ENCODE measurements around the gene EXOC7. TPM values are rescaled to one million over a fixed set of nuclear protein-coding genes. Genes with fewer than 3 reads are reported as not detected.

The EXOC7 gene
- total RNA-seq, 1 donor from 2014 or later = 145 TPM

GRCh38 chr17:76106703-76107102 is 3.1 kb upstream of the EXOC7 start:
- H3K4me1 ChIP-seq (ENCODE audit: insufficient read depth, low read length) = peaks cover 9% of the 10 kb centered on the region
- DNase-seq (ENCODE audit: low read depth) = no peak
- Mint-ChIP-seq H3K27me3 (ENCODE audit: low read depth, unreplicated experiment) (no peaks in the 10 kb centered on the region), H3K4me1 (ENCODE audit: low read depth, unreplicated experiment) (peaks cover 4% of the 10 kb centered on the region), H3K36me3 (ENCODE audit: low read depth, unreplicated experiment) (peaks cover 4% of the 10 kb centered on the region), H3K27ac (ENCODE audit: unreplicated experiment) (no peak overlapping the region), H3K9me3 (ENCODE audit: unreplicated experiment) (no peaks in the 10 kb centered on the region), H3K4me3 (ENCODE audit: unreplicated experiment) (no peak overlapping the region)
- H3K9ac ChIP-seq (ENCODE audit: low read length) = no peak overlapping the region
- H3K36me3 ChIP-seq (ENCODE audit: insufficient read depth, low read length) = peaks cover 1% of the 10 kb centered on the region
- H3K4me2 ChIP-seq (ENCODE audit: low read length) = no peak overlapping the region
- no peak overlapping the region for H3K4me3 ChIP-seq (ENCODE audit: insufficient read depth, low read depth, low read length)
- peaks cover 19% of the 10 kb centered on the region for H3K79me2 ChIP-seq (ENCODE audit: insufficient read depth, low read length)
- TF ChIP-seq CTCF (IDR thresholded peaks at IDR 0.05; ENCODE audit: insufficient read depth, low read depth, low read length) (no peak), EZH2 (IDR thresholded peaks at IDR 0.05; ENCODE audit: insufficient read depth, low read length) (no peak)
- no peaks in the 10 kb centered on the region for H3K27me3 ChIP-seq (ENCODE audit: insufficient read depth, low read length)
- no peak overlapping the region for H2AFZ ChIP-seq (ENCODE audit: low read depth, low read length)
- no peak overlapping the region for H3K27ac ChIP-seq (ENCODE audit: low read depth, low read length)
- FAIRE-seq = no peak
- H4K20me1 ChIP-seq (ENCODE audit: insufficient read depth, low read length) = peaks cover 5% of the 10 kb centered on the region
- no peaks in the 10 kb centered on the region for H3K9me3 ChIP-seq (ENCODE audit: insufficient read depth, low read depth, low read length)

GRCh38 chr17:76104896-76105231 is 1.3 kb upstream of the EXOC7 start:
- Mint-ChIP-seq H3K27me3 (ENCODE audit: low read depth, unreplicated experiment) (no peaks in the 10 kb centered on the region), H3K4me3 (ENCODE audit: unreplicated experiment) (no peak overlapping the region)

More at GRCh38 chr17:76104896-76105231, 1.3 kb upstream of the EXOC7 start:
- Histone ChIP-seq H4K20me1 (ENCODE audit: insufficient read depth, low read length) (peaks cover 12% of the 10 kb centered on the region), H3K27me3 (ENCODE audit: insufficient read depth, low read length) (no peaks in the 10 kb centered on the region), H3K36me3 (ENCODE audit: insufficient read depth, low read length) (peaks cover 12% of the 10 kb centered on the region), H3K4me3 (ENCODE audit: insufficient read depth, low read depth, low read length) (no peak overlapping the region), H3K9ac (ENCODE audit: low read length) (no peak overlapping the region), H2AFZ (ENCODE audit: low read depth, low read length) (no peak overlapping the region), H3K4me1 (ENCODE audit: insufficient read depth, low read length) (peaks cover 9% of the 10 kb centered on the region), H3K79me2 (ENCODE audit: insufficient read depth, low read length) (peaks cover 26% of the 10 kb centered on the region), H3K4me2 (ENCODE audit: low read length) (no peak overlapping the region), H3K27ac (ENCODE audit: low read depth, low read length) (no peak overlapping the region), H3K9me3 (ENCODE audit: insufficient read depth, low read depth, low read length) (no peaks in the 10 kb centered on the region)
- Mint-ChIP-seq H3K36me3 (ENCODE audit: low read depth, unreplicated experiment) (peaks cover 9% of the 10 kb centered on the region), H3K27ac (ENCODE audit: unreplicated experiment) (no peak overlapping the region), H3K4me1 (ENCODE audit: low read depth, unreplicated experiment) (peaks cover 4% of the 10 kb centered on the region), H3K9me3 (ENCODE audit: unreplicated experiment) (no peaks in the 10 kb centered on the region)
- TF ChIP-seq EZH2 (IDR thresholded peaks at IDR 0.05; ENCODE audit: insufficient read depth, low read length) = no peak
- TF ChIP-seq CTCF (IDR thresholded peaks at IDR 0.05; ENCODE audit: insufficient read depth, low read depth, low read length) = no peak
- DNase-seq (ENCODE audit: low read depth) (no peak), FAIRE-seq (no peak)
